H9 (cell line): Measurements from ENCODE around the gene CSTF1. TPM values are rescaled to one million over a fixed set of nuclear protein-coding genes. Genes with fewer than 3 reads are reported as not detected.

Source experiments
- DNase-seq: peaks from one replicate; pipeline ENCODE4 v3.0.0-alpha.2; 2017
- H2AFZ ChIP-seq: one replicate; pipeline ENCODE4 v1.6.1; 2013; ENCODE audit warnings: mild to moderate bottlenecking, low read length, control low read depth, moderate library complexity
- H2AK5ac ChIP-seq: 2 replicates; pipeline ENCODE4 v1.6.1; 2013; ENCODE audit warnings: low read length, control low read depth, mixed read lengths; ENCODE audit not compliant: insufficient read length
- H2BK120ac ChIP-seq: one replicate; pipeline ENCODE4 v1.6.1; 2013; ENCODE audit warnings: low read depth, mild to moderate bottlenecking, low read length, control low read depth, inconsistent platforms; ENCODE audit not compliant: poor library complexity, severe bottlenecking
- H2BK12ac ChIP-seq: 2 replicates; pipeline ENCODE4 v1.6.1; 2013; ENCODE audit warnings: low read length, control low read depth, mixed read lengths, low read depth; ENCODE audit not compliant: insufficient read length
- H2BK15ac ChIP-seq: 2 replicates; pipeline ENCODE4 v1.6.1; 2013; ENCODE audit warnings: low read depth, low read length, control low read depth
- H2BK20ac ChIP-seq: one replicate; pipeline ENCODE4 v1.6.1; 2013; ENCODE audit warnings: low read depth, mild to moderate bottlenecking, low read length, control low read depth, inconsistent platforms; ENCODE audit not compliant: poor library complexity, severe bottlenecking
- H2BK5ac ChIP-seq: 2 replicates; pipeline ENCODE4 v1.6.1; 2013; ENCODE audit warnings: low read length, control low read depth, mixed read lengths; ENCODE audit not compliant: insufficient read length
- H3K14ac ChIP-seq: 2 replicates; pipeline ENCODE4 v1.6.1; 2013; ENCODE audit warnings: low read length, control low read depth; ENCODE audit not compliant: insufficient read depth
- H3K18ac ChIP-seq: 2 replicates; pipeline ENCODE4 v1.6.1; 2013; ENCODE audit warnings: low read depth, mild to moderate bottlenecking, mixed read lengths, low read length, control low read depth; ENCODE audit not compliant: insufficient read length
- H3K23ac ChIP-seq: 2 replicates; pipeline ENCODE4 v1.6.1; 2013; ENCODE audit warnings: low read length, control low read depth, mixed read lengths, low read depth; ENCODE audit not compliant: insufficient read length
- H3K23me2 ChIP-seq: 2 replicates; pipeline ENCODE4 v1.6.1; 2013; ENCODE audit warnings: low read depth, mild to moderate bottlenecking, mixed read lengths, low read length, control low read depth; ENCODE audit not compliant: insufficient read length, poor library complexity, severe bottlenecking
- H3K27ac ChIP-seq: 2 replicates; pipeline ENCODE4 v1.5.1; 2013; ENCODE audit warnings: low read length, control low read depth, mixed read lengths, low read depth; ENCODE audit not compliant: insufficient read length
- H3K27me3 ChIP-seq: 2 replicates; pipeline ENCODE4 v1.6.1; 2013; ENCODE audit warnings: low read length, control low read depth, inconsistent platforms; ENCODE audit not compliant: insufficient read depth
- H3K4ac ChIP-seq: 2 replicates; pipeline ENCODE4 v1.6.1; 2013; ENCODE audit warnings: low read depth, mild to moderate bottlenecking, control low read depth, inconsistent platforms, low read length, moderate library complexity
- H3K4me1 ChIP-seq: 2 replicates; pipeline ENCODE4 v1.6.1; 2013; ENCODE audit warnings: low read length, control low read depth, inconsistent platforms; ENCODE audit not compliant: insufficient read depth
- H3K4me2 ChIP-seq: 2 replicates; pipeline ENCODE4 v1.6.1; 2013; ENCODE audit warnings: low read length, control low read depth, mixed read lengths; ENCODE audit not compliant: insufficient read length, insufficient read depth
- H3K56ac ChIP-seq: 2 replicates; pipeline ENCODE4 v1.6.1; 2013; ENCODE audit warnings: low read depth, mild to moderate bottlenecking, mixed read lengths, low read length, control low read depth; ENCODE audit not compliant: insufficient read length
- H3K79me1 ChIP-seq: 2 replicates; pipeline ENCODE4 v1.6.1; 2013; ENCODE audit warnings: low read depth, mild to moderate bottlenecking, moderate library complexity, low read length, control low read depth, inconsistent platforms; ENCODE audit not compliant: insufficient read depth, poor library complexity, severe bottlenecking
- H3K79me2 ChIP-seq: 2 replicates; pipeline ENCODE4 v1.6.1; 2013; ENCODE audit warnings: low read length, control low read depth, inconsistent platforms; ENCODE audit not compliant: insufficient read depth
- H3K9ac ChIP-seq: 2 replicates; pipeline ENCODE4 v1.6.1; 2013; ENCODE audit warnings: low read length, control low read depth, mixed read lengths; ENCODE audit not compliant: insufficient read length; ENCODE audit errors: extremely low read depth
- H3K9me3 ChIP-seq: one replicate; pipeline ENCODE4 v1.6.1; 2013; ENCODE audit warnings: low read depth, low read length, inconsistent platforms; ENCODE audit not compliant: control insufficient read depth
- H3T11ph ChIP-seq: one replicate; pipeline ENCODE4 v1.6.1; 2013; ENCODE audit warnings: mild to moderate bottlenecking, low read length, control low read depth, inconsistent platforms
- H4K20me1 ChIP-seq: one replicate; pipeline ENCODE4 v1.6.1; 2013; ENCODE audit not compliant: control insufficient read depth, insufficient read length, insufficient read depth
- H4K5ac ChIP-seq: 2 replicates; pipeline ENCODE4 v1.6.1; 2013; ENCODE audit warnings: low read depth, mild to moderate bottlenecking, mixed read lengths, low read length, control low read depth; ENCODE audit not compliant: insufficient read length
- H4K8ac ChIP-seq: replicated peaks from 2 replicates; pipeline ENCODE4 v1.6.1; 2013; ENCODE audit warnings: low read length, control low read depth, mixed read lengths, low read depth; ENCODE audit not compliant: insufficient read length
- H4K91ac ChIP-seq: 2 replicates; pipeline ENCODE4 v1.6.1; 2013; ENCODE audit warnings: low read depth, mild to moderate bottlenecking, moderate library complexity, mixed read lengths, low read length, control low read depth; ENCODE audit not compliant: insufficient read length
- H3K27ac Mint-ChIP-seq, 3 experiments: 2 replicates in 2 of 3; 3 replicates in 1 of 3; pipeline ENCODE4 v1.8.0; 2020 to 2021; ENCODE audit warnings: mixed read lengths in 3 of 3, mild to moderate bottlenecking in 1 of 3, moderate library complexity in 1 of 3
- H3K27me3 Mint-ChIP-seq: 2 replicates; pipeline ENCODE4 v1.8.0; 2021; ENCODE audit warnings: low read depth, mild to moderate bottlenecking, moderate library complexity, mixed read lengths
- H3K36me3 Mint-ChIP-seq, 3 experiments: 2 replicates in 2 of 3; 3 replicates in 1 of 3; pipeline ENCODE4 v1.8.0; 2020 to 2021; ENCODE audit warnings: low read depth in 3 of 3, mixed read lengths in 3 of 3; ENCODE audit not compliant: insufficient read depth in 1 of 3
- H3K4me1 Mint-ChIP-seq, 2 experiments: 2 replicates each; pipeline ENCODE4 v1.8.0; 2020; ENCODE audit warnings: mixed read lengths in 2 of 2
- H3K4me3 Mint-ChIP-seq, 2 experiments: 2 replicates in 1 of 2; 3 replicates in 1 of 2; pipeline ENCODE4 v1.8.0; 2020 to 2021; ENCODE audit warnings: mild to moderate bottlenecking in 2 of 2, mixed read lengths in 2 of 2, moderate library complexity in 1 of 2
- H3K9me3 Mint-ChIP-seq, 2 experiments: 2 replicates in 1 of 2; 3 replicates in 1 of 2; pipeline ENCODE4 v1.8.0; 2020; ENCODE audit warnings: mild to moderate bottlenecking in 2 of 2, mixed read lengths in 2 of 2, moderate library complexity in 1 of 2
- whole genome bisulfite sequencing: extraction: QIAGEN DNeasy Blood & Tissue Kit; methylation state at CpG from one replicate; pipeline ENCODE4 v1.1.7; 2013; ENCODE audit warnings: missing lambda C conversion rate, low lambda C conversion rate, mixed read lengths; ENCODE audit not compliant: insufficient read length; ENCODE audit errors: extremely low coverage; 5-methylcytosine and 5-hydroxymethylcytosine counted together
- total RNA-seq: library from RNA; stranded (reverse); gene quantifications from 2 replicates; pipeline ENCODE4 v1.2.1, GENCODE V29; 2021
- TF ChIP-seq, protein P1 (sequence below): fragments of 200-600 bp; sonication (generic); conservative IDR thresholded peaks from 3 replicates; pipeline ENCODE4 v1.8.0; 2021; ENCODE audit warnings: antibody characterized with exemption, mild to moderate bottlenecking

The CSTF1 gene
- total RNA-seq, 1 experiment from 2014 or later: 72.9 TPM

DNA sequence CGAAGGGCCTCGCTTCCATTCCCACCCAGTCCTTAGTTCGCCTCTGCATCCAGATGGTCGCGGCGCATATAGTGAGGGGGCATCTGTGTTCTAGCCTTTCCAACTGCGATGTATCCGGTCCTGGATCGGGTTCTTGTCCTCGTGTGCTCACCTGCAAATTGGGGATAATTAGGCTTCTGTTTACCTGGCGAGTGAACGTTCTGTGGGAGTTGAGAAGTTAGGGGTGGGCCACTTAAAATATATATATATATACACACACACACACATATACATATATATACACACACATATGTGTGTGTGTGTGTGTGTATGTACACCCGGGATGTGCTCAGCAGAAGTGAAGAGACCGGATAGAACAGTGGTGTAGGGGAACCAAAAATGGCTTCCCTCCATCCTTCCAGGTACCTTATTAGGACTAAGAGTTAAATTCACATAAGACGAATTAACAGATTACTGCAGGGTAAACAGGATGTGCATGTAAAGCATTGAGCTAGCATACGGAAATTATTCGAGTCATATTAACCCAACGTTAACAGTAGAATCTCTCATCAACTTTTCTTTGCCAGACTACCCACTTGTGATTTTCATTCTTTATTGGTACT is 537 bp downstream of the CSTF1 start:
- WGBS: no CpG with 5 or more reads among the region's 18 CpGs
- Histone ChIP-seq H3K4me2 (peak overlapping the region; percentile 87), H4K20me1 (no peaks in the 10 kb centered on the region), H3K23ac (no peak overlapping the region), H4K91ac (no peak overlapping the region), H3K18ac (peak overlapping the region; percentile 75), H3K4ac (no peak overlapping the region; the same call in 1 of the 2 replicates), H3K79me2 (peaks cover 32% of the 10 kb centered on the region; the same call in 1 of the 2 replicates), H3K27me3 (no peaks in the 10 kb centered on the region), H3K79me1 (peaks cover 19% of the 10 kb centered on the region), H2BK15ac (no peak overlapping the region), H2BK20ac (no peak overlapping the region), H3K56ac (peak overlapping the region; percentile 30), H4K8ac (no peak overlapping the region), H2BK12ac (no peak overlapping the region), H3K14ac (peak overlapping the region; percentile 95), H3K9me3 (no peaks in the 10 kb centered on the region), H2AK5ac (no peak overlapping the region), H3K9ac (peak overlapping the region; percentile 98), H2BK120ac (peak overlapping the region; percentile 39), H3K4me1 (no peaks in the 10 kb centered on the region), H2BK5ac (peak overlapping the region; percentile 1), H3K23me2 (peaks cover 6% of the 10 kb centered on the region), H4K5ac (peak overlapping the region; percentile 2), H2AFZ (no peak overlapping the region), H3K27ac (peak overlapping the region; percentile 47), H3T11ph (no peak overlapping the region)
- peak overlapping the region in 1 of 3 experiments; percentile 73; a peak in 2 of 7 replicates for H3K27ac Mint-ChIP-seq
- DNase-seq: no peak
- H3K36me3 Mint-ChIP-seq: peaks cover 42 to 65% (median 52%) of the 10 kb centered on the region in 3 experiments; a peak in 6 of 7 replicates
- TF ChIP-seq, protein P1, sequence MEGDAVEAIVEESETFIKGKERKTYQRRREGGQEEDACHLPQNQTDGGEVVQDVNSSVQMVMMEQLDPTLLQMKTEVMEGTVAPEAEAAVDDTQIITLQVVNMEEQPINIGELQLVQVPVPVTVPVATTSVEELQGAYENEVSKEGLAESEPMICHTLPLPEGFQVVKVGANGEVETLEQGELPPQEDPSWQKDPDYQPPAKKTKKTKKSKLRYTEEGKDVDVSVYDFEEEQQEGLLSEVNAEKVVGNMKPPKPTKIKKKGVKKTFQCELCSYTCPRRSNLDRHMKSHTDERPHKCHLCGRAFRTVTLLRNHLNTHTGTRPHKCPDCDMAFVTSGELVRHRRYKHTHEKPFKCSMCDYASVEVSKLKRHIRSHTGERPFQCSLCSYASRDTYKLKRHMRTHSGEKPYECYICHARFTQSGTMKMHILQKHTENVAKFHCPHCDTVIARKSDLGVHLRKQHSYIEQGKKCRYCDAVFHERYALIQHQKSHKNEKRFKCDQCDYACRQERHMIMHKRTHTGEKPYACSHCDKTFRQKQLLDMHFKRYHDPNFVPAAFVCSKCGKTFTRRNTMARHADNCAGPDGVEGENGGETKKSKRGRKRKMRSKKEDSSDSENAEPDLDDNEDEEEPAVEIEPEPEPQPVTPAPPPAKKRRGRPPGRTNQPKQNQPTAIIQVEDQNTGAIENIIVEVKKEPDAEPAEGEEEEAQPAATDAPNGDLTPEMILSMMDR: no peak
- no peak overlapping the region for H3K4me3 Mint-ChIP-seq
- peaks cover 23 to 28% of the 10 kb centered on the region in 2 experiments for H3K4me1 Mint-ChIP-seq
- no peaks in the 10 kb centered on the region for H3K27me3 Mint-ChIP-seq
- H3K9me3 Mint-ChIP-seq: no peaks in the 10 kb centered on the region
